ENCODE measurements around the gene MLLT1. TPM values are rescaled to one million over a fixed set of nuclear protein-coding genes. Genes with fewer than 3 reads are reported as not detected.
A peak's percentile ranks its signal among the peaks of the same experiment; 100 is the strongest.

Gene MLLT1
- total RNA-seq, 2 experiments from 2014 or later = 35.7 to 37.9 TPM

DNA sequence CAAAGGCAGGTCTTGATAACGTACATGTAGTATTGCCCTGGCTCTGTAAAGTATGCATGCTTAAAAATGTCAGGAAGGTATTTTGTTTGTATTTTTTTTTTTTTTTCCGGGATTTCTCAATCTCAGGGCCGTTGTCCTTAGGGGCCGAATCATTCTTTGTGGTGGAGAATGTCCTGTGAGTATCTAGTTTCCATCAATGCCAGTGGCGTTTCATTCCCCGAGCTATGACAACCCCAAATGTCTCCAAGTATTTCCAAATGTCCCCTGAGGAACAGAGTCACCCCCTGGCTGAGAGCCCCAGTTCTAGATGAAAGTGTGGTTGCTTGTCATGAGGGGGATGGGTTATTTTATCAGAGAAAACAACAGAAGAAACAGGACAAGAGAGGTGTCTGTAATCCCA is 75.6 kb downstream of the MLLT1 start:
- Mint-ChIP-seq H3K27ac (no peak overlapping the region), H3K36me3 (peaks cover 5% of the 10 kb centered on the region), H3K4me1 (ENCODE audit: low read depth) (peaks cover 3% of the 10 kb centered on the region), H3K27me3 (peaks cover 1% of the 10 kb centered on the region), H3K4me3 (no peak overlapping the region), H3K9me3 (no peaks in the 10 kb centered on the region)
- CTCF ChIA-PET = no interaction called here
- intact Hi-C loops (cut with micrococcal nuclease) = no loop called here
- POLR2A ChIA-PET = no interaction called here
- DNase-seq = no peak

DNA sequence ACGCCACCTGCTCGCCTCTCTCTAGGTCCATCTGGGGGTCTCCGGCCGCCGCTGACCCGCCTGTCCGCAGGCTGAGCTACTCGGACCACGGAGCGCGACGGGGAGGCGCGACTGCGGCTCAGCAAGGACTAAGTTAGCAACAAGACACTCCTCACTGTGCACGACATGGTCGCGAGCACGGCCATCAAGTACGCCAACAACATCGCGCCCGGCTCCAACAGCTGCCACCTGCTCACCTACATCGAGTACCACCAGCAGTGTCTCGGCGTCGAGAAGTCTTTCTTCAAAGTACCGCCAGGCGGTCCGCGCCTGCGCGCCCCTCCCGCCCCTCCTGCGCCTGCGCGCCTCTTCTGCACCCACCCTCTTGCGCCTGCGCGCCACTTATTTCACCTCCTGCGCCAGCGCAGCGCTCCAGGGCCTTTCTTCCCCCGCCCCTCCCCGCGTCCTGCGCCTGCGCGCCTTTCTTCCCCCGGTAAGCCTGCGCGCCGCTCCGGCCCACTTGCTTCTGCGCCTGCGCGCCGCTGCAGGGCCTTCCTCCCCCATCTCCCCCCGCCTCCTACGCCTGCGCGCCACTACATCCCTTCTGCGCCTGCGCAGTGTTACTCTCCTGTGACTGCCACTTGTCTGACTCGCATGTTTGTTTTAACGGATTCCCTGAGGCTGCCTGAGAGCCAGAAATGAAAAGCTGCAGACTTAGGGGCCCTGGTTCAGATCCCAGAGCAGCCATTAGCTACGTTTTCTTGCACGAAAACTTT is 80.4 kb downstream of the MLLT1 start:
- Mint-ChIP-seq H3K36me3 (peaks cover 21% of the 10 kb centered on the region), H3K9me3 (no peaks in the 10 kb centered on the region), H3K27ac (peak overlapping the region; percentile 84), H3K4me1 (ENCODE audit: low read depth) (peaks cover 13% of the 10 kb centered on the region), H3K27me3 (peaks cover 1% of the 10 kb centered on the region), H3K4me3 (peak overlapping the region; percentile 98)
- peak; percentile 100 for DNase-seq
- CTCF ChIA-PET = interaction anchor here (0.9 to 2.3 kb wide), 2 partner anchors 19 to 100 kb away, joined by 3 to 16 read pairs; no protein-coding TSS in a partner anchor
- intact Hi-C loops (cut with micrococcal nuclease) = loop anchor here (1.0 kb wide), 4 partner anchors 221 to 479 kb away; partner anchors contain the start of genes CATSPERD, LONP1, RANBP3 and VMAC
- POLR2A ChIA-PET = no interaction called here

DNA sequence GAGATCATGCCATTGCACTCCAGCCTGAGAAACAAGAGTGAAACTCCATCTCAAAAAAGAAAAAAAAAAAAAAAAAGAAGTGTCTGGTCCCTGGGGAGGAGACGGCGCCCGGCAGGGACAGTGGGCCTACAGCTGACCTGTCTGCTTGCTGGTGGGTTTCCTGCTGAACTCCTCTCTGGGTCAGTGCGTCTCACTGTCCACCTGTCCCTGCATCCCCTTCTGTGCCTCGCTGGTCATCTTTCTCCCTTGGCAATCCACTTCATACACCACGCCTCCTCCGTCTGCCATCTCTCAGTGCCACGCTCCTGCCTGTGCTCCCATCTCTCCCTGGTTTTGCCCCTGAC is 80.9 kb downstream of the MLLT1 start:
- H3K4me3 Mint-ChIP-seq = peak overlapping the region; percentile 98
- H3K36me3 Mint-ChIP-seq = peaks cover 21% of the 10 kb centered on the region
- DNase-seq = no peak
- no peaks in the 10 kb centered on the region for H3K9me3 Mint-ChIP-seq
- H3K27ac Mint-ChIP-seq = peak overlapping the region; percentile 84
- ChIA-PET POLR2A (no interaction called here), CTCF (interaction anchor here (2.3 kb wide), 1 partner anchor 20 kb away, joined by 16 read pairs; no protein-coding TSS in a partner anchor)
- intact Hi-C loops (cut with micrococcal nuclease) = loop anchor here (1.0 kb wide), 4 partner anchors 221 to 479 kb away; partner anchors contain the start of genes CATSPERD, LONP1, RANBP3 and VMAC
- H3K4me1 Mint-ChIP-seq (ENCODE audit: low read depth) = peaks cover 13% of the 10 kb centered on the region
- H3K27me3 Mint-ChIP-seq = peaks cover 1% of the 10 kb centered on the region

DNA sequence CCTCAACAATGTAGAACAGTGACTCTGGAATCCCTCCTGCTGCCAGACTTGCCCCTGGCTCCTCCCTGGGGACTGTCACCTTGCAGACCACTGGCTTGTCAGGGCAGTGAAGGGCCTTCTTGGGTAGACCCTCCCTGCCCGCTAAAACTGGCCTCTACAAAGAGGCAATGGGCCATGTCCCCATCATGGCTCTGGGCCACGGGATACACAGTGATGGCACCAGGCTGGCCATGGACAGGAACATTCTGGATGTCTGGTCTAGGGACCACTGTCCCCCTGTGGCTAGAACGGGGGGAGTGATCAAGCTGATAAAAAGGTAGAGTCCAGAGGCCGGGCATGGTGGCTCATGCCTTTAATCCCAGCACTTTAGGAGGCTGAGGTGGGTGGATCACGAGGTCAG is 83.4 kb downstream of the MLLT1 start:
- Mint-ChIP-seq H3K36me3 (peaks cover 37% of the 10 kb centered on the region), H3K4me1 (ENCODE audit: low read depth) (peaks cover 13% of the 10 kb centered on the region), H3K27me3 (peaks cover 1% of the 10 kb centered on the region), H3K4me3 (no peak overlapping the region), H3K27ac (no peak overlapping the region), H3K9me3 (peaks cover 8% of the 10 kb centered on the region)
- ChIA-PET CTCF (no interaction called here), POLR2A (no interaction called here)
- DNase-seq = no peak
- intact Hi-C loops (cut with micrococcal nuclease) = no loop called here

DNA sequence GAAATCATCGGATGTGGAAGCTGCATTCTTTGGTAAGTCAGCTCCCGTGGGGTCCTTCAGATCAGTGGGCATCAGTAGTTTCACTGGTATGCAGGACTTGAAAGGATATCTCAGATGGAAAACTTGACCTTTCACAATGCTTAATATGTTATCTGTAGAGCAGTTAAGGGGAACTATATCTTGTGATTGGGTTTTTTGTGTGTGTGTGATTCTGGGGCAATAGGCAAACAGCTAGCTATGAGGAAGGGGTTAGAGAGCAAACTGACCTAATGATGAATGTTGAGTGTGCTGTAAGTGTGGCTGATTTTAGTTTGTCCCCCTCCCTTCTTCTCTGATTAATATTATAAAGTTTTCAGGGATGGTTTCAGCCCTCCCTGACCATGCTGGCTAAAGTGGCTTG is 91.0 kb downstream of the MLLT1 start:
- Mint-ChIP-seq H3K9me3 (peaks cover 20% of the 10 kb centered on the region), H3K27ac (no peak overlapping the region), H3K27me3 (peaks cover 3% of the 10 kb centered on the region), H3K36me3 (peaks cover 20% of the 10 kb centered on the region), H3K4me1 (ENCODE audit: low read depth) (no peaks in the 10 kb centered on the region), H3K4me3 (no peak overlapping the region)
- intact Hi-C loops (cut with micrococcal nuclease) = no loop called here
- ChIA-PET CTCF (no interaction called here), POLR2A (no interaction called here)
- no peak for DNase-seq

DNA sequence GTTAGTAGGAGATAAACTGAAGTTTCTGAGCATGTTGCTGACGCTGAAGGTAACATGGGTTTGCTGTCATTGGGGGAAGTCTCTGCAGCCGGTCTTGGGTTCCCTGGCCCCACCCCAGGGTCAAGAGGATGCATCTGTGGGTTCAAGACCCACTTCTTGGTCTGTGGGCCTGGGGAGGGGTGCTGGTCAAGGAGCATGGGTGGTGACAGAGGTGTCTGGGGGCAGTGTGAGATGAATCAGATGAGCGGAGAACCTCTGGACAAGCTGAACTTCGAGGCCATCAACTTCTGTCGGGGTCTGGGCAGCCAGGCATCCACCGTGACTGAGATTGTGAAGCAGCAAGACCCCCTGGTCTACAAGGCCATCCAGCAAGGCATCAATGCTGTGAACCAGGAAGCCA is 92.4 kb downstream of the MLLT1 start:
- peaks cover 17% of the 10 kb centered on the region for H3K9me3 Mint-ChIP-seq
- peaks cover 9% of the 10 kb centered on the region for H3K27me3 Mint-ChIP-seq
- H3K36me3 Mint-ChIP-seq = peaks cover 11% of the 10 kb centered on the region
- DNase-seq = no peak
- H3K4me3 Mint-ChIP-seq = no peak overlapping the region
- no peak overlapping the region for H3K27ac Mint-ChIP-seq
- CTCF ChIA-PET = no interaction called here
- POLR2A ChIA-PET = no interaction called here
- intact Hi-C loops (cut with micrococcal nuclease) = no loop called here
- H3K4me1 Mint-ChIP-seq (ENCODE audit: low read depth) = no peaks in the 10 kb centered on the region

DNA sequence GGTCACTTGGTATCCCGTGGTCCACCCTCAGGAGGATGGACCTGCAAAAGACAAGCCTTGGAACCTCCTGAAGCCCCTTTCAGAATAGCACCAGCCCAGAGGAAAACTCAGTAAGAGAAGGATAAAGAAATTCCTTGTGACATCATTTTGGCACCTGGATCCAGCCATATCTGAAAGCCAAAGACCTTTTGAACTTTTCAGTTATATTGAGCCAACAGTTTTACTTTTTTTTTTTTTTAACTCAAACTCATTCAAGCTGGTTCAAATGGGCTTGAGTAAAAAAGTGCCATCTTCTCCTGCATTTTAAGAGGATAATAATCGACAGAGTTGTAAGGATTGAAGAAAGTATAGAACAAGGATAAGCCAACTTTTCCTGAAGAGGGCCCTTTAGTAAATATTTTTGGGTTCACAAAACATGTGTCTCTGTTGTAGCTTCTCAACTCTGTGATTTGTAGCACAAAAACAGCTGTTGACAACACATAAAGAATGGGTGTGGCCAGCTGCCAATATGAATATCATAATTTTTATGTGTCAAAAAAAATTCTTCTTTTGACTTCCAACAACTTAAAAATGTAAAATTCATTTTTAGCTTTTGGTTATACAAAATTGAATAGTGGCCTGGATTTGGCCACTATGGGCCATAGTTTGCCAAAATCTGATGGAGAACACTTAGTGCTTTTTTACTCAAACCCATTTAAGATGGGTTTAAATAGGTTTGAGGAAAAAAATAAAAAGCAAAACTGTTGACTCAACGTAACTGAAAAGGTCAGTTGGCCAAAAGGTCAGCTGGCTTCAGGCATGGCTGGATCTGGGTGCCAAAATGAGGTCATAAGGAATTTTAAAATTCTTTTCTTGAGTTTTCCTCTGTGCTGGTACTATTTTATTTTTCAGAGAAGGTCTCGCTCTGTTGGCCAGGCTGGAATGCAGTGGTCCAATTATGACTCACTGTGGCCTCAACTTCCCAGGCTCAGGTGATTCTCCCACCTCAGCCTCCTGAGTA is 93.6 kb downstream of the MLLT1 start:
- intact Hi-C loops (cut with micrococcal nuclease) = no loop called here
- Mint-ChIP-seq H3K27ac (no peak overlapping the region), H3K4me1 (ENCODE audit: low read depth) (peaks cover 5% of the 10 kb centered on the region), H3K4me3 (no peak overlapping the region), H3K27me3 (peaks cover 11% of the 10 kb centered on the region), H3K36me3 (peaks cover 3% of the 10 kb centered on the region), H3K9me3 (peaks cover 10% of the 10 kb centered on the region)
- no peak for DNase-seq
- CTCF ChIA-PET = interaction anchor here (1.1 to 1.7 kb wide), 2 partner anchors 9 to 20 kb away, joined by 3 to 4 read pairs; no protein-coding TSS in a partner anchor
- POLR2A ChIA-PET = interaction anchor here (0.7 kb wide), 1 partner anchor 582 kb away, joined by 3 read pairs; no protein-coding TSS in a partner anchor

DNA sequence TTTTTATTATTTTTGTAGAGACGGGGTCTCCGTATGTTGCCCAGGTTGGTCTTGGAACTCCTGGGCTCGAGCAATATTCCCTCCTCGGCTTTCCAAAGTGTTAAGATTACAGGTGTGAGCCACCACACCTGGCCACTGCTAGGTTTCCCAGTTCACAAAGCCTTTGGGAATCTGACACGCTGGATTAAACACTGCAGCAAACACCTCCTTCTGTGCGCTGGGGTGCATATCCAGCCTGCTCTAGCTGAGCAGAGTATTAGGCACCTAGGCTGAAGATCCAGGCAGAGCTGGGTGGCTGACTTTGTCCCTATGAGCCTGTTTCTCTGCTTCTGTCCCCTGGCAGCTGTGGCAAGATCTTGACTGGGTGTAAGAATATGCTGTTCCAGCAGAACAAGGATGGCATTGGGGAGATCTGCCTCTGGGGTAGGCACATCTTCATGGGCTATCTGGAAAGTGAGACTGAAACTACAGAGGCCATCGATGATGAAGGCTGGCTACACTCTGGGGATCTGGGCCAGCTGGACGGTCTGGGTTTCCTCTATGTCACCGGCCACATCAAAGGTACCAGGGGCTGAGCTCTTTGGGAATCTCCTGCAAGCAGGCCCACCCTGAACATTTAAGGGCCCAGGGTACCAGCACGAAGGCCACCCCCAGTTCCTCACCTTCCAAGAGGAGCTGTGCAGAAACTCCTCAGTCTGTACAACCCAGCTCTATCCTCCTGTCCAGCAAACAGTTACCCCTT is 94.5 kb downstream of the MLLT1 start:
- Mint-ChIP-seq H3K36me3 (no peaks in the 10 kb centered on the region), H3K4me1 (ENCODE audit: low read depth) (peaks cover 5% of the 10 kb centered on the region), H3K4me3 (no peak overlapping the region), H3K27ac (no peak overlapping the region), H3K27me3 (peaks cover 15% of the 10 kb centered on the region), H3K9me3 (peaks cover 8% of the 10 kb centered on the region)
- no peak for DNase-seq
- intact Hi-C loops (cut with micrococcal nuclease) = no loop called here
- POLR2A ChIA-PET = no interaction called here
- CTCF ChIA-PET = interaction anchor here (1.1 to 1.7 kb wide), 2 partner anchors 10 to 20 kb away, joined by 3 to 4 read pairs; no protein-coding TSS in a partner anchor

DNA sequence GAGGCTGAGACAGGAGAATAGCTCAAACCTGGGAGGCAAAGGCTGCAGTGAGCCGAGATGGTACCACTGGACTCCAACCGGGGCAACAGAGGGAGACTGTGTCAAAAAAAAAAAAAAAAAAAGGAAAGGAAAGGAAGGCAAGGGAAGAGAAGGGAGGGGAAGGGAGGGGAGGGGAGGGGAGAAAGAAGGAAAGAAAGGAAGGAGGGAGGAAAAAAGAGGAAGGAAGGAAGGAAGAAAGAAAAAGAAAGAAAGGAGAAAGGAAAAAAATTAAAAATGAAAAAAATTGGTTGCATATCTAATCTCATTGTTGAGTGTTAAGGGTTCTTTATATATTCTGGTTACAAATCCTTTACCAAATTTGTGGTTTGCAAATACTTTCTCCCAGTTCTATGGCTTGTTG is 98.7 kb downstream of the MLLT1 start:
- CTCF ChIA-PET = no interaction called here
- H3K9me3 Mint-ChIP-seq = no peaks in the 10 kb centered on the region

DNA sequence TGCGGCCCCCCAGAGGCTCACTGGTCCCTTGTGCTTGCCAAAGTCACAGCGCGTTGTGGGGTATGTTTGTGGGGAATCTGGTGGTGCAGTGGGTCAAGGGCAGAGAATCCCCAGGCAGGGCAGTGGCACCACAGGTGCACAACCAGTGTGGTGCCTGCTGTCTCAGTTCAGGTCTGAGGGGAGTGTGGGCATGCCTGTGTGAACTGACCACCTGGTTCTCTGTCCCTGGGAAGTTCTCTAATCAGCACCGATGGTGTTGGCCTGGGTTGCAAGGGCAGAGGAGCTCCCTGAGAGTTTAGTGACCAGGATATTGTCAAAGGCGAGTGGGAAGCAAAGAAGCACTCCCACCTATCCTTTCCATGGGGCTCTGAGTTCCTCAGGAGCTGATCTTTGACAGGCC is 106.6 kb downstream of the MLLT1 start:
- POLR2A ChIA-PET = no interaction called here

More for the DNA sequence above, 98.7 kb downstream of the MLLT1 start:
- POLR2A ChIA-PET = no interaction called here
- H3K27ac Mint-ChIP-seq = no peak overlapping the region
- no peak for DNase-seq
- intact Hi-C loops (cut with micrococcal nuclease) = no loop called here
- no peak overlapping the region for H3K4me3 Mint-ChIP-seq
- peaks cover 5% of the 10 kb centered on the region for H3K4me1 Mint-ChIP-seq (ENCODE audit: low read depth)
- H3K27me3 Mint-ChIP-seq = peaks cover 32% of the 10 kb centered on the region
- H3K36me3 Mint-ChIP-seq = no peaks in the 10 kb centered on the region

DNA sequence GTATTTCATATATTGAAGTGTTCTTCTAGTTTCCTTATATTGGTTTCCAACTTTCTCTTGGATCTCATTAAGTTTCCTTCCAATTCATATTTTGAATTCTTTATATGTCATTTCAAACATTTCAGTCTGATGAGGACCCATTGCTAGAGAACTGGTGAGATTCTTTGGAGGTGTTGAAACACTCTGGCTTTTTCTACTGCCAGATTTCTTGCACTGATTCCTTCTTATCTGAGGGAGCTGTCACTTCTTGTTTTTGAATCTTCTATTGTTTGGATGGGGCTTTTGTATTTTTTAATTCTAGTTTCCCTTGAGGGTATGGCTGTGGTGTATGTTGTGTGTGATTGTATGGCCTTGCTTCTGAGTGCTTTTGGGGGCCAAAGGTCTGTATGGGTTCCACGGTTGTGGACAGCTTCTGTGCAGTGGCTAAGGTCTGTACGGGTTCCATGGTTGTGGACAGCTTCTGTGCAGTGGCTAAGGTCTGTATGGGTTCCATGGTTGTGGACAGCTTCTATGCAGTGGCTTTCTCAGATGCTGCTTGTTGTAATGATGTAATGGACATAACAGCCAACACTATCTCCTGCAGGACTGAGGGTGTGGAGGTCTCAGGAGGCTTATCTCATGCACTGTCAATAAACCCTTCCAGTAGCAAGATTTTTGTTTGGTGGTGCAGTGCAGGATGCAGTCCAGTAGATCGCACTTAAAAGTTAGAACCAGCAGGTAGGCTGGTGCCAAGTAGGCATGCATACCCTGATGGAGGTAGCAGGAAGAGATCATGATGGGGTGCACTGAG is 107.5 kb downstream of the MLLT1 start:
- CTCF ChIA-PET = no interaction called here
- Mint-ChIP-seq H3K36me3 (peaks cover 1% of the 10 kb centered on the region), H3K27ac (no peak overlapping the region), H3K4me3 (no peak overlapping the region), H3K27me3 (peaks cover 7% of the 10 kb centered on the region), H3K4me1 (ENCODE audit: low read depth) (no peaks in the 10 kb centered on the region), H3K9me3 (peaks cover 18% of the 10 kb centered on the region)
- no peak for DNase-seq
- intact Hi-C loops (cut with micrococcal nuclease) = no loop called here
- POLR2A ChIA-PET = no interaction called here

More for the DNA sequence above, 106.6 kb downstream of the MLLT1 start:
- DNase-seq = no peak
- CTCF ChIA-PET = no interaction called here
- Mint-ChIP-seq H3K27me3 (peaks cover 10% of the 10 kb centered on the region), H3K4me3 (no peak overlapping the region), H3K9me3 (peaks cover 18% of the 10 kb centered on the region), H3K4me1 (ENCODE audit: low read depth) (no peaks in the 10 kb centered on the region), H3K36me3 (peaks cover 1% of the 10 kb centered on the region), H3K27ac (no peak overlapping the region)
- intact Hi-C loops (cut with micrococcal nuclease) = no loop called here

Measured in activated CD4-positive, alpha-beta memory T cell treated with anti-CD3 and anti-CD28 coated beads for 36 hours (primary cell).